Thoracic aorta (tissue), 2 donors: ENCODE measurements around the gene THOC3. TPM values are rescaled to one million over a fixed set of nuclear protein-coding genes. Genes with fewer than 3 reads are reported as not detected.
"Not testable (repeated sequence)": the region's sequence is repeated elsewhere in the genome, so short reads cannot be mapped to it uniquely, and the experiment has no call there.

Experiments
- ATAC-seq: fragments of 150-250 bp; one replicate; pipeline ENCODE4 v1.8.0; 2017; ENCODE audit warnings: low read depth; ENCODE audit not compliant: insufficient number of reproducible peaks, low FRiP score
- DNase-seq: peaks from one replicate; pipeline ENCODE4 v3.0.0-alpha.2; 2020; ENCODE audit warnings: low spot score
- H3K27ac ChIP-seq, 2 donors: fragments of 200-600 bp; sonication (generic); 1 replicate in 1 of 2; 2 replicates in 1 of 2; pipeline ENCODE4 v1.5.1; 2016; ENCODE audit warnings: mild to moderate bottlenecking in 2 of 2, moderate library complexity in 2 of 2
- H3K27me3 ChIP-seq: fragments of 200-600 bp; sonication (generic); replicated peaks from 2 replicates; pipeline ENCODE4 v1.6.0; 2016; ENCODE audit warnings: mild to moderate bottlenecking; ENCODE audit not compliant: insufficient read depth
- H3K36me3 ChIP-seq: fragments of 200-600 bp; sonication (generic); one replicate; pipeline ENCODE4 v1.5.1; 2016
- H3K4me1 ChIP-seq, 2 donors: fragments of 200-600 bp; sonication (generic); 1 replicate in 1 of 2; 2 replicates in 1 of 2; pipeline versions ENCODE4 v1.5.1 to v1.6.0; 2016; ENCODE audit warnings: low read depth in 2 of 2, mild to moderate bottlenecking in 1 of 2; ENCODE audit not compliant: control insufficient read depth in 1 of 2
- H3K4me3 ChIP-seq: fragments of 200-600 bp; sonication (generic); 2 replicates; pipeline ENCODE4 v1.5.1; 2016; ENCODE audit warnings: mild to moderate bottlenecking
- H3K9me3 ChIP-seq: fragments of 200-600 bp; sonication (generic); 2 replicates; pipeline ENCODE4 v1.5.1; 2016
- total RNA-seq, 2 donors: library from RNA; depleted of rRNA; stranded (reverse); fragments of >200 nt; gene quantifications; one replicate each; pipeline versions ENCODE4 v1.1.0 to v1.2.3, GENCODE V29; 2016

Gene THOC3
- 10 to 100 TPM in 1 of 2 donors, 1 to 10 TPM in 1; 8.7 to 22.4 TPM for total RNA-seq

- DNase-seq, H3K27me3 ChIP-seq, H3K4me1 ChIP-seq, H3K9me3 ChIP-seq, H3K27ac ChIP-seq, H3K36me3 ChIP-seq: not testable (repeated sequence)
- peak; percentile 82 for ATAC-seq
- H3K4me3 ChIP-seq = peak within 1 kb of the TSS; percentile 93
Measured at GRCh38 chr5:175967471-175968372, at the start of gene THOC3. Gene THOC3 (minus strand): TSS chr5:175968315. CDS start chr5:175968208, 107 bp downstream.

- H3K9me3 ChIP-seq, H3K27ac ChIP-seq, H3K4me1 ChIP-seq, H3K27me3 ChIP-seq, DNase-seq, H3K36me3 ChIP-seq, ATAC-seq, H3K4me3 ChIP-seq: not testable (repeated sequence)
Measured at GRCh38 chr5:176017324-176017723, 49.2 kb upstream of the THOC3 start.

- ATAC-seq, DNase-seq, H3K27ac ChIP-seq, H3K27me3 ChIP-seq, H3K36me3 ChIP-seq, H3K4me1 ChIP-seq, H3K4me3 ChIP-seq, H3K9me3 ChIP-seq: not testable (repeated sequence)
Measured at GRCh38 chr5:176014360-176014759, 46.2 kb upstream of the THOC3 start.

GRCh38 chr5:176011088-176011487, 43.0 kb upstream of the THOC3 start:
- H3K4me1 ChIP-seq, H3K27ac ChIP-seq, H3K4me3 ChIP-seq, DNase-seq, H3K9me3 ChIP-seq, ATAC-seq, H3K36me3 ChIP-seq, H3K27me3 ChIP-seq: not testable (repeated sequence)

- H3K27me3 ChIP-seq, H3K27ac ChIP-seq, ATAC-seq, H3K4me3 ChIP-seq, DNase-seq, H3K9me3 ChIP-seq, H3K36me3 ChIP-seq, H3K4me1 ChIP-seq: not testable (repeated sequence)
Measured at GRCh38 chr5:176010202-176010601, 42.1 kb upstream of the THOC3 start.

GRCh38 chr5:176007220-176007619, 39.1 kb upstream of the THOC3 start:
- not testable (repeated sequence) for H3K27ac ChIP-seq, H3K27me3 ChIP-seq, ATAC-seq, DNase-seq, H3K9me3 ChIP-seq, H3K36me3 ChIP-seq, H3K4me1 ChIP-seq, H3K4me3 ChIP-seq

- H3K4me3 ChIP-seq, H3K27me3 ChIP-seq, DNase-seq, H3K36me3 ChIP-seq, ATAC-seq, H3K27ac ChIP-seq, H3K4me1 ChIP-seq, H3K9me3 ChIP-seq: not testable (repeated sequence)
Measured at GRCh38 chr5:176006819-176007218, 38.7 kb upstream of the THOC3 start.

GRCh38 chr5:175997979-175998378, 29.9 kb upstream of the THOC3 start:
- not testable (repeated sequence) for H3K27ac ChIP-seq, H3K27me3 ChIP-seq, H3K4me1 ChIP-seq, H3K4me3 ChIP-seq, ATAC-seq, H3K9me3 ChIP-seq, H3K36me3 ChIP-seq, DNase-seq

- H3K27ac ChIP-seq = not testable (repeated sequence)
Measured at GRCh38 chr5:175997495-175997894, 29.4 kb upstream of the THOC3 start.

GRCh38 chr5:175996791-175997190, 28.7 kb upstream of the THOC3 start:
- H3K27ac ChIP-seq, H3K4me3 ChIP-seq, H3K36me3 ChIP-seq, H3K27me3 ChIP-seq, H3K9me3 ChIP-seq, ATAC-seq, DNase-seq, H3K4me1 ChIP-seq: not testable (repeated sequence)

More at GRCh38 chr5:175997495-175997894, 29.4 kb upstream of the THOC3 start:
- not testable (repeated sequence) for H3K27me3 ChIP-seq, H3K4me1 ChIP-seq, ATAC-seq, H3K9me3 ChIP-seq, DNase-seq, H3K36me3 ChIP-seq, H3K4me3 ChIP-seq

GRCh38 chr5:175995506-175995905, 27.4 kb upstream of the THOC3 start:
- H3K36me3 ChIP-seq, ATAC-seq, H3K27me3 ChIP-seq, H3K9me3 ChIP-seq, H3K27ac ChIP-seq, H3K4me3 ChIP-seq, DNase-seq, H3K4me1 ChIP-seq: not testable (repeated sequence)

GRCh38 chr5:175979371-175979995, 11.4 kb upstream of the THOC3 start:
- H3K9me3 ChIP-seq, DNase-seq, H3K4me3 ChIP-seq, ATAC-seq, H3K4me1 ChIP-seq, H3K27me3 ChIP-seq, H3K36me3 ChIP-seq, H3K27ac ChIP-seq: not testable (repeated sequence)
